CD4-positive, alpha-beta T cell (primary cell): ENCODE data around the gene ECT2L. TPM values are rescaled to one million over a fixed set of nuclear protein-coding genes. Genes with fewer than 3 reads are reported as not detected.

ENCODE experiments used
- ATAC-seq: fragments of 200-7000 bp; cut with Tn5 transposase; one replicate; pipeline ENCODE4 v1.10.0; 2022; ENCODE audit warnings: mild to moderate bottlenecking; ENCODE audit not compliant: poor library complexity
- CTCF ChIA-PET: fragments of 350-600 bp; sonication (Branson Sonifier 250); formaldehyde crosslinking; loops from one replicate; lab custom pipeline; 2021; ENCODE audit warnings: antibody characterized with exemption, inconsistent platforms; lab: Charles Lee
- POLR2A ChIA-PET: fragments of 350-600 bp; sonication (Branson Sonifier 250); formaldehyde crosslinking; loops from one replicate; lab custom pipeline; 2021; ENCODE audit warnings: antibody characterized with exemption, inconsistent platforms; lab: Charles Lee
- DNase-seq, 14 experiments: peaks; one replicate each; pipeline ENCODE4 v3.0.0-alpha.2; 2013 to 2020; ENCODE audit warnings: mixed read lengths in 2 of 14
- H3K27ac ChIP-seq, 2 donors: one replicate each; pipeline versions ENCODE4 v1.5.1 to v1.7.0; 2013; ENCODE audit warnings: low read length in 2 of 2, low read depth in 1 of 2, mild to moderate bottlenecking in 1 of 2
- H3K27me3 ChIP-seq, 2 experiments: 1 replicate in 1 of 2; 2 replicates in 1 of 2; pipeline versions ENCODE4 v1.6.1 to v1.7.0; 2013; ENCODE audit warnings: low read length in 2 of 2, control low read depth in 1 of 2, mild to moderate bottlenecking in 1 of 2, moderate library complexity in 1 of 2; ENCODE audit not compliant: insufficient read depth in 2 of 2, control insufficient read depth in 1 of 2
- H3K36me3 ChIP-seq: one replicate; pipeline ENCODE4 v1.6.1; 2013; ENCODE audit warnings: low read length, control low read depth; ENCODE audit not compliant: insufficient read depth
- H3K4me1 ChIP-seq: one replicate; pipeline ENCODE4 v1.6.1; 2013; ENCODE audit warnings: low read length, control low read depth; ENCODE audit not compliant: insufficient read depth
- H3K4me3 ChIP-seq: one replicate; pipeline ENCODE4 v1.5.1; 2013; ENCODE audit warnings: mild to moderate bottlenecking, low read length, moderate library complexity
- H3K9me3 ChIP-seq, 2 experiments: 1 replicate in 1 of 2; 2 replicates in 1 of 2; pipeline versions ENCODE4 v1.6.1 to v1.7.0; 2013; ENCODE audit warnings: low read length in 2 of 2, mild to moderate bottlenecking in 2 of 2, control low read depth in 1 of 2, moderate library complexity in 1 of 2; ENCODE audit not compliant: control insufficient read depth in 1 of 2, insufficient read depth in 1 of 2
- H3K27ac Mint-ChIP-seq: one replicate; pipeline ENCODE4 v1.8.0; 2020; ENCODE audit warnings: mixed read lengths
- H3K27me3 Mint-ChIP-seq: one replicate; pipeline ENCODE4 v1.8.0; 2021; ENCODE audit warnings: mixed read lengths
- H3K36me3 Mint-ChIP-seq: one replicate; pipeline ENCODE4 v1.8.0; 2021; ENCODE audit warnings: low read depth, mixed read lengths
- H3K4me1 Mint-ChIP-seq: one replicate; pipeline ENCODE4 v1.8.0; 2021; ENCODE audit warnings: low read depth, mixed read lengths
- H3K4me3 Mint-ChIP-seq: one replicate; pipeline ENCODE4 v1.8.0; 2020; ENCODE audit warnings: mild to moderate bottlenecking, mixed read lengths
- H3K9me3 Mint-ChIP-seq: one replicate; pipeline ENCODE4 v1.8.0; 2020; ENCODE audit warnings: mixed read lengths
- intact Hi-C, 2 experiments: fragments of 100-400 bp; cut with DNase I in 1 of 2; cut with micrococcal nuclease in 1 of 2; formaldehyde crosslinking; loops; one replicate each; pipeline versions ENCODE4 v1.15.1 to v1.9.0; 2023 to 2025; cut with DNase I, micrococcal nuclease
- total RNA-seq, 174 experiments: library from RNA in 2 of 174; stranded (reverse) in 2 of 174; gene quantifications; one replicate each; pipeline ENCODE4 v1.2.3 and lab custom pipeline; 2021 to 2026
- TF ChIP-seq, protein P1 (sequence below): fragments of 200-600 bp; IDR thresholded peaks from one replicate; pipeline ENCODE4 v1.8.0; 2022; ENCODE audit warnings: antibody characterized with exemption, mild to moderate bottlenecking

ECT2L gene
- total RNA-seq, 2 experiments from 2014 or later: not detected

DNA sequence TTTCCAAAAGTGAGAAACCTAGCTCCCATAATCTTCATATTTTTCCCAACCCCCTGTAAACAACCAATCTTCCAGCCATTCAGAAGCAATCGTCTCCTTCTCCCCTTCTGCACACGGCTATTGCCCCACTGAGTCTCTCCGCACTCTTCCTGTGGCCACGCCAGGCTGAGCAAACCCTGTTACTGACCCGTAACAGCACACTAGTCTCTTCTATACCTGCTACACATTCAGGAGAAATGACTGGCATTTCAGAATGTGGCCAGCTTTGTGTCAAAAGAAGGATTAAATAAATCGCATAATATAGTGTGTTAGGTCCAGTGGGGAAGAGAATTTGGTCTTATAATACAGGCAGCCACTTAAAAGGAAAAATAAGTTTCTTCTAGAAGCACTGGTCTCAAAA lies 41.4 kb downstream of the ECT2L start:
- Histone ChIP-seq H3K9me3 (no peaks in the 10 kb centered on the region), H3K27me3 (no peaks in the 10 kb centered on the region), H3K4me1 (no peaks in the 10 kb centered on the region), H3K4me3 (no peak overlapping the region), H3K27ac (no peak overlapping the region), H3K36me3 (no peaks in the 10 kb centered on the region)
- Mint-ChIP-seq H3K4me3 (no peak overlapping the region), H3K4me1 (no peaks in the 10 kb centered on the region), H3K27ac (no peak overlapping the region), H3K27me3 (no peaks in the 10 kb centered on the region), H3K36me3 (no peaks in the 10 kb centered on the region), H3K9me3 (peaks cover 3% of the 10 kb centered on the region)
- TF ChIP-seq, protein P1, sequence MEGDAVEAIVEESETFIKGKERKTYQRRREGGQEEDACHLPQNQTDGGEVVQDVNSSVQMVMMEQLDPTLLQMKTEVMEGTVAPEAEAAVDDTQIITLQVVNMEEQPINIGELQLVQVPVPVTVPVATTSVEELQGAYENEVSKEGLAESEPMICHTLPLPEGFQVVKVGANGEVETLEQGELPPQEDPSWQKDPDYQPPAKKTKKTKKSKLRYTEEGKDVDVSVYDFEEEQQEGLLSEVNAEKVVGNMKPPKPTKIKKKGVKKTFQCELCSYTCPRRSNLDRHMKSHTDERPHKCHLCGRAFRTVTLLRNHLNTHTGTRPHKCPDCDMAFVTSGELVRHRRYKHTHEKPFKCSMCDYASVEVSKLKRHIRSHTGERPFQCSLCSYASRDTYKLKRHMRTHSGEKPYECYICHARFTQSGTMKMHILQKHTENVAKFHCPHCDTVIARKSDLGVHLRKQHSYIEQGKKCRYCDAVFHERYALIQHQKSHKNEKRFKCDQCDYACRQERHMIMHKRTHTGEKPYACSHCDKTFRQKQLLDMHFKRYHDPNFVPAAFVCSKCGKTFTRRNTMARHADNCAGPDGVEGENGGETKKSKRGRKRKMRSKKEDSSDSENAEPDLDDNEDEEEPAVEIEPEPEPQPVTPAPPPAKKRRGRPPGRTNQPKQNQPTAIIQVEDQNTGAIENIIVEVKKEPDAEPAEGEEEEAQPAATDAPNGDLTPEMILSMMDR: no peak
- intact Hi-C loops: no loop called here
- ChIA-PET CTCF (interaction anchor here (1.1 kb wide), 1 partner anchor 12 kb away, joined by 3 read pairs; no protein-coding TSS in a partner anchor), POLR2A (no interaction called here)
- no peak for DNase-seq
- no peak for ATAC-seq

DNA sequence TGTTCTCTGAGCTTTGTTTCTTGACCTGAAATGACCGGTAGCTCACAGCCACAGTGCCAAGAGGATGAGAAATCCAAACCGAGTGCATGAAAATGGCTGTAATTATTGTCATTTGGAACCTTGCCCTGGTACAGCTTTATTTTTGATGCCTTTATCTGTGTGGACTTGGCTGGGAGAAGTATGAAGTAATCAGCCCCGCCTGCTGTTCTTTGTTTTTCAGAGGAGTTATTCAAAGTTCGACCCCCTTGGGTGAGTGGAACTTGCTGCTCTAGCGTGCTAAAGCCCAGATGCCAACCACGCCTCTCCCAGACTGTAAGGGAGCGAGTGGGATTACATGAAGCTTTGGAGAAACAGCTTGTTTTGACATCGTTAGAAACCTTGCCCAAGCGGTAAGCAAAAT lies 48.3 kb downstream of the ECT2L start:
- Mint-ChIP-seq H3K9me3 (peaks cover 3% of the 10 kb centered on the region), H3K27me3 (no peaks in the 10 kb centered on the region), H3K27ac (no peak overlapping the region), H3K36me3 (no peaks in the 10 kb centered on the region), H3K4me1 (no peaks in the 10 kb centered on the region), H3K4me3 (no peak overlapping the region)
- H3K4me1 ChIP-seq: no peaks in the 10 kb centered on the region
- ChIA-PET CTCF (interaction anchor here (0.7 kb wide), 1 partner anchor 130 kb away, joined by 5 read pairs; no protein-coding TSS in a partner anchor), POLR2A (no interaction called here)
- H3K27ac ChIP-seq: no peak overlapping the region
- intact Hi-C loops: no loop called here
- H3K4me3 ChIP-seq: no peak overlapping the region
- no peaks in the 10 kb centered on the region for H3K9me3 ChIP-seq
- no peaks in the 10 kb centered on the region for H3K27me3 ChIP-seq
- ATAC-seq: no peak
- H3K36me3 ChIP-seq: no peaks in the 10 kb centered on the region
- TF ChIP-seq, protein P1: no peak
- DNase-seq: no peak

DNA sequence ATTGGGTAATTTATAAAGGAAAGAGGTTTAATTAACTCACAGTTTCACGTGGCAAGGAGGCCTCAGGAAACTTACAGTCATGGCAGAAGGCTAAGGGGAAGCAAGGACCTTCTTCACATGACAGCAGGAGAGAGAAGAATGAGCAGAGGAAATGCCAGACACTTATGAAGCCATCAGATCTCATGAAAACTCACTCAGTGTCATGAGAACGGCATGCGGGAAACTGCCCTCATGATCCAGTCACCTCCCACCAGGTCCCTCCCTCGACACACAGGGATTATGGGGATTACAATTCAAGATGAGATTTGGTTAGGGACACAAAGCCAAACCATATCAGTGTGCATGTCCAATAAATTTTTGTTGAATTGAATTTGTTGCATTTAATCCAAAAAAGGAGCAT lies 52.0 kb downstream of the ECT2L start:
- Histone ChIP-seq H3K27me3 (no peaks in the 10 kb centered on the region), H3K4me3 (no peak overlapping the region), H3K4me1 (no peaks in the 10 kb centered on the region), H3K36me3 (no peaks in the 10 kb centered on the region), H3K27ac (no peak overlapping the region), H3K9me3 (no peaks in the 10 kb centered on the region)
- intact Hi-C loops: no loop called here
- ChIA-PET CTCF (no interaction called here), POLR2A (no interaction called here)
- Mint-ChIP-seq H3K4me1 (no peaks in the 10 kb centered on the region), H3K27me3 (peaks cover 6% of the 10 kb centered on the region), H3K4me3 (no peak overlapping the region), H3K27ac (no peak overlapping the region), H3K9me3 (no peaks in the 10 kb centered on the region), H3K36me3 (no peaks in the 10 kb centered on the region)
- DNase-seq (no peak), ATAC-seq (no peak)
- TF ChIP-seq, protein P1: no peak
